ENCODE results near the gene TSPAN18. TPM values are rescaled to one million over a fixed set of nuclear protein-coding genes. Genes with fewer than 3 reads are reported as not detected.

TSPAN18 gene
- total and polyA plus RNA-seq, 7 donors: 5.2 to 21.7 (median 8.0) TPM

DNA sequence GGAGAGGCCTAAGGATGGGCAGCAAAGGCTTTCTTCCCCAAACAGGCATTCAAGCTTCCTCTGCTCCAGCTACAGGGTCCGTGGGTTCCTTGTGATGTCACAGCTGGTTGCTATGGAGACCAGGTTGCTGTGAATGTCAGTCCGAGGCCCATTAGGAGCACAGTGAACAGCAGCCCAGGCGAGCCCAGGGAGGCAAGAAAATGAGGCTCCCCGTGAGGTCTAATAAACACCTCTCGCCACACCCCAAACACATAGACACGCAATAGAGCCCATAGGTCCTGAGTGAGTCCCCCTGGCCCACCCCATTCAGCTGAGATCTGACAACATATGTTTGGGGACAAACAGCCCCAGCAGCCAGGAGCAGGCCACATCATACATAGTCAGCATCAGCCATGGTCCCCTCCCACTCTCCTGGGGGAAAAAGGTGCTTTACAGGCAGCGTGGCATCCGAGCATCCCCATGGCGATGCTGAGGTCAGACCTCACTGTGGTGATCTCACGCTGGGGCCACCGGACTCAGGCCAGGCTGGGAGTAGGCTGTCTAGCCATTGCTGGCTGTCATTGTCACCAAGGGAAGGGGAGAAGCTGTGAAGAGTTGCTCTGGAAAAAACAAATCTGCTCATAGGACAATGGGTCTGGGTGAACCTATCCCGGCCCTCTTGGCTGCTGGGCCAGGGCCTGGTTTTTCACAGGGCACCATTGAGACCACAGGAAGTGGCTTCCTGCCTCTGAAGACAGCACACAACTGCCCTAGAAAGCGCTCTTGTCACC, 247.1 kb downstream of the TSPAN18 start:
- 84 to 92% (median 91%) methylated on average over 13 of the region's 13 CpGs for WGBS, 3 donors
- Histone ChIP-seq H3K4me1 (no peaks in the 10 kb centered on the region), H3K27me3 (ENCODE audit: insufficient read depth in 3 of 3, low read length in 2 of 3) (no peaks in the 10 kb centered on the region), H3K36me3 (ENCODE audit: insufficient read depth in 1 of 2, low read depth in 1 of 2) (no peaks in the 10 kb centered on the region), H3K9me3 (no peaks in the 10 kb centered on the region), H3K4me3 (no peak overlapping the region), H3K27ac (no peak overlapping the region)
- ATAC-seq (no peak), DNase-seq (no peak)
- TF ChIP-seq, protein P1, sequence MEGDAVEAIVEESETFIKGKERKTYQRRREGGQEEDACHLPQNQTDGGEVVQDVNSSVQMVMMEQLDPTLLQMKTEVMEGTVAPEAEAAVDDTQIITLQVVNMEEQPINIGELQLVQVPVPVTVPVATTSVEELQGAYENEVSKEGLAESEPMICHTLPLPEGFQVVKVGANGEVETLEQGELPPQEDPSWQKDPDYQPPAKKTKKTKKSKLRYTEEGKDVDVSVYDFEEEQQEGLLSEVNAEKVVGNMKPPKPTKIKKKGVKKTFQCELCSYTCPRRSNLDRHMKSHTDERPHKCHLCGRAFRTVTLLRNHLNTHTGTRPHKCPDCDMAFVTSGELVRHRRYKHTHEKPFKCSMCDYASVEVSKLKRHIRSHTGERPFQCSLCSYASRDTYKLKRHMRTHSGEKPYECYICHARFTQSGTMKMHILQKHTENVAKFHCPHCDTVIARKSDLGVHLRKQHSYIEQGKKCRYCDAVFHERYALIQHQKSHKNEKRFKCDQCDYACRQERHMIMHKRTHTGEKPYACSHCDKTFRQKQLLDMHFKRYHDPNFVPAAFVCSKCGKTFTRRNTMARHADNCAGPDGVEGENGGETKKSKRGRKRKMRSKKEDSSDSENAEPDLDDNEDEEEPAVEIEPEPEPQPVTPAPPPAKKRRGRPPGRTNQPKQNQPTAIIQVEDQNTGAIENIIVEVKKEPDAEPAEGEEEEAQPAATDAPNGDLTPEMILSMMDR (IDR thresholded peaks at IDR 0.05): no peak
- intact Hi-C loops (cut with DNase I): no loop called here

DNA sequence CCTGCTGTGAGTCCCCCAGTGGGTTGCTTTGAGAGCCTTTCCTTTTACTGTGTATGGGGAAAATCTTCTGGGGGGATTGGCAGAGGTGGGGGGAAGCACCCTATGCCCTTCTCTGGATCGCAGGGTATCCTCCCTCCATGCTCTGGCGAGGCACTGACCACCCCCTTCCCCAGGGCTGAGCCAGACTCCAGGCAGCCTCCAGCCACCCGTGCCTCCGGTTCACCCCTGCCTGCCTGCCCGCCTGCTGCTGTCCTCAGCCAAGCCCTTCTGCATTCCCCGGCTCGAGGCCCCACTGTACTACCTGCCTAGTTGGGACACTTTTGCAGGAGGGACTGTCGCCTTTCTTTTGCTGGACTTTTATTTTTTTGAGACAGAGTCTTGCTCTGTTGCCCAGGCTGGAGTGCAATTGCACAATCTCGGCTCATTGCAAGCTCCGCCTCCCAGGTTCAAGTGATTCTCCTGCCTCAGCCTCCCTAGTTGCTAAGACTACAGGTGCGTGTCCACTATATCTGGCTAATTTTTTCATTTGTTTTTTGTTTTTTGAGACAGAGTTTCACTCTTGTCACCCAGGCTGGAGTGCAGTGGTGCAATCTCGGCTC, 247.7 kb downstream of the TSPAN18 start:
- 92 to 95% (median 93%) methylated on average over 12 of the region's 12 CpGs for WGBS, 3 donors
- H3K4me3 ChIP-seq: no peak overlapping the region

DNA sequence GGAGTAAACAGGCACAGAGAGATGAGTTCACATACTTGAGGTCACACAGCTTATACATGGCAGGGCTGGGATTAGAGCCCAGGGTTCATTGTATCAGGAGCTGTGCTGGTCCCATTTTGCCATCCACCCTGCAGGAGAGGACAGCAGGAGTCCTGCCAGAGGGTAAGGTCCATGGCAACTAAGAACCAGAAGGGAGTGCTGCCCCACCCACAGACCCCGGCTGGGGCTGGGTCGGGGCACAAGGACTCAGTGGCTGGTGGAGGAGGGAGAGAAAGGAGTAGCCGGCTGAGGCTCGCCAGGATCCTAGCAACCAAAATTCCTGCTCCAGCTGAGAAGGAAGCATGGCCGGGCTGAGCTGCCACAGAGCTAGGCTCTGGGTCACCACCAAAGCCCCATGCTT, 249.8 kb downstream of the TSPAN18 start:
- DNase-seq: no peak
- Histone ChIP-seq H3K9me3 (no peaks in the 10 kb centered on the region), H3K27me3 (ENCODE audit: insufficient read depth in 3 of 3, low read length in 2 of 3) (no peaks in the 10 kb centered on the region), H3K36me3 (ENCODE audit: insufficient read depth in 1 of 2, low read depth in 1 of 2) (no peaks in the 10 kb centered on the region), H3K27ac (no peak overlapping the region), H3K4me1 (no peaks in the 10 kb centered on the region), H3K4me3 (no peak overlapping the region)
- TF ChIP-seq, protein P1 (IDR thresholded peaks at IDR 0.05): no peak
- 79 to 85% (median 83%) methylated on average over 5 of the region's 5 CpGs for WGBS, 3 donors
- intact Hi-C loops (cut with DNase I): no loop called here
- ATAC-seq: no peak

More for the DNA sequence above, 247.7 kb downstream of the TSPAN18 start:
- Histone ChIP-seq H3K27ac (no peak overlapping the region), H3K36me3 (ENCODE audit: insufficient read depth in 1 of 2, low read depth in 1 of 2) (no peaks in the 10 kb centered on the region), H3K4me1 (no peaks in the 10 kb centered on the region), H3K27me3 (ENCODE audit: insufficient read depth in 3 of 3, low read length in 2 of 3) (no peaks in the 10 kb centered on the region), H3K9me3 (no peaks in the 10 kb centered on the region)
- TF ChIP-seq, protein P1 (IDR thresholded peaks at IDR 0.05): no peak
- intact Hi-C loops (cut with DNase I): no loop called here
- no peak for ATAC-seq
- DNase-seq: no peak

DNA sequence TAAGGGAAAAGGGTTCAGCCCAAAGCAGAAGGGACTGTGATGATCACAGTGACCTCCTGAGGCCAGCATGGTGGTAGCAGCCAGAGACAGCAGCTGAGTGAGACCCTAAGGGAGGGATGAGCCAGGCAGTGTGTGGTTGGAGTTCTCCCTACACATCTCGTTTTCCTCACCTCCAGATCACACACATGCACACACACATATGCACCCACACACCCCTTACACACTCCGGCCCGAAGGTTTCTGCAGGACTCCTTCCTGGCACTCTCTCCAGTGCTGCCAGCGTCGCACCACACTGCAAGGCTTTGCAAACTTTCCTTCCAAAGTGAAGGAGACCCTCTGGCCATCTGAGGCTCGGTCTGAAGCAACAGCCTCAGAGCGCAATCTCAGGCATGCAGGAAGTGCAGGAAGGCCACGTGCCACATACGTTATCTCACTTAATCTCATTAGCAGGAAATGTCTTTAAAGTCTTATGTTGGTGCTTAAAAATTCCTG, 250.8 kb downstream of the TSPAN18 start:
- Histone ChIP-seq H3K4me1 (no peaks in the 10 kb centered on the region), H3K4me3 (no peak overlapping the region), H3K36me3 (ENCODE audit: insufficient read depth in 1 of 2, low read depth in 1 of 2) (no peaks in the 10 kb centered on the region), H3K27me3 (ENCODE audit: insufficient read depth in 3 of 3, low read length in 2 of 3) (no peaks in the 10 kb centered on the region), H3K27ac (no peak overlapping the region), H3K9me3 (no peaks in the 10 kb centered on the region)
- TF ChIP-seq, protein P1 (IDR thresholded peaks at IDR 0.05): no peak
- intact Hi-C loops (cut with DNase I): no loop called here
- no peak for ATAC-seq
- WGBS, 3 donors: 43 to 60% (median 51%) methylated on average over 9 of the region's 9 CpGs
- DNase-seq: no peak
